ENCODE data around the gene ZNF365.

Gene ZNF365

GRCh38 chr10:62437696-62438095, 63.5 kb downstream of the ZNF365 start:
- no peaks in the 10 kb centered on the region for H3K27me3 ChIP-seq (ENCODE audit: control insufficient read depth, insufficient read depth, low read length)
- H3K36me3 ChIP-seq (ENCODE audit: control insufficient read depth, insufficient read depth, low read length) = no peaks in the 10 kb centered on the region
- no peak overlapping the region for H3K4me3 ChIP-seq (ENCODE audit: low read length)
- H3K9ac ChIP-seq (ENCODE audit: low read length) = no peak overlapping the region
- H3K27ac ChIP-seq (ENCODE audit: low read depth, low read length) = no peak overlapping the region
- peaks cover 10% of the 10 kb centered on the region for H3K4me1 ChIP-seq (ENCODE audit: control insufficient read depth, insufficient read depth, low read length)

DNA sequence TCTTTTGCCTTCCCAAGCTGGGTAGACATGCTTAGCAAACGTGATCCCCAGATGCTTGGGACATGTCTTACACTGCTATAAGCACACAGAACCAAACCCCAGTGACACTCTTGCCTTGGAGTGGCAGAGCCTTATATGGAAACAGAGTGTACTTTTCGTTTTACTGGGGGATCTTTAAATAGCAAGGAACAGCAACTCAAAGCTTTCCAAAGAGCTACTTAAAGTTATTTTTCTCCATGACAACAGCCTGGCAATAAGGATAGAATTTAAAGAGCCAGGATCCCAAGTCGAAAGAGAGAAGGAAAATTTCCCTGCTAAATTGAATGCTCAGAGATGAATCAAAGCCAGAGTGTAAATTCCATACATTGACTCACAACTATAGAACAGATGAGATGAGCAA, 67.8 kb downstream of the ZNF365 start:
- Histone ChIP-seq H3K4me1 (ENCODE audit: control insufficient read depth, insufficient read depth, low read length) (peaks cover 10% of the 10 kb centered on the region), H3K4me3 (ENCODE audit: low read length) (no peak overlapping the region), H3K27me3 (ENCODE audit: control insufficient read depth, insufficient read depth, low read length) (no peaks in the 10 kb centered on the region), H3K9ac (ENCODE audit: low read length) (no peak overlapping the region), H3K27ac (ENCODE audit: low read depth, low read length) (peak overlapping the region; percentile 51), H3K36me3 (ENCODE audit: control insufficient read depth, insufficient read depth, low read length) (no peaks in the 10 kb centered on the region)

DNA sequence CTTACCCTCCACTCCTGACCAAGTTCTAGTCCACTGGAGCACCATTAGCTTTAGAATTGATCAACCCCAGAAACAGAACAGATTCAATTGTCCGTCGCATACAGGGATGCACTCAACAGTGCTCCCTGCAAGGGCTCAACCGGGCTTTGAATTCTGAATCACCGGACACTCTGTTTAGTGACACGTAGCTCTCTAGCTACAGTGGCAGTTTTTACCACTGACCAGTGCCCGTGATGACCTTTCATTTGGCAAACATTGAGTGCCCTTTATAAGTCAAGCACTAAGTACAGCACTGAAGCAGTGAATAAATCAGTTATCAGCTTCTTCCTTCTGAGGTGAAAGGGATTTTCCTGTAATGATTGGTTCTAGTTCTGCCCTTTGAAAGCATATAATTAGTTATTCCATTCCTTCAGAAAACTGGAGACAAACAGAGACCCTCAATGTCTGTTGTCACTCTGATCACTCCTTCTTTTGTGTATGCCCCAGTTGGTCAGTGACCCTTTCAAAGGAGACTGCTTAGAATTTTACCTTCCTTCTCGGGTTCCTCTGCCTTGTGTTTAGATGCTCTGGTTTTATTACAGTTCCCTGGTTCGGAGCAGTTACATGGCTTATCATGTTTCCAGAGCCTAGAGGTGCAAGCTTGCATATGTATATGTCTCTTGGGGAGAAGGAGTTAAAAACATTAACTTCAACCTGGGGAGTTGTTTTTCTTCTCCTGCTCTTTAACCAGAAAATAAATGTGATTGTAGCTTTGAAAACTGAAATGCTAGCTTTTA, 68.9 kb downstream of the ZNF365 start:
- Histone ChIP-seq H3K36me3 (ENCODE audit: control insufficient read depth, insufficient read depth, low read length) (no peaks in the 10 kb centered on the region), H3K27ac (ENCODE audit: low read depth, low read length) (no peak overlapping the region), H3K4me3 (ENCODE audit: low read length) (no peak overlapping the region), H3K4me1 (ENCODE audit: control insufficient read depth, insufficient read depth, low read length) (peaks cover 10% of the 10 kb centered on the region), H3K9ac (ENCODE audit: low read length) (no peak overlapping the region), H3K27me3 (ENCODE audit: control insufficient read depth, insufficient read depth, low read length) (no peaks in the 10 kb centered on the region)

GRCh38 chr10:62443866-62444265, 69.7 kb downstream of the ZNF365 start:
- no peak overlapping the region for H3K9ac ChIP-seq (ENCODE audit: low read length)
- peaks cover 10% of the 10 kb centered on the region for H3K4me1 ChIP-seq (ENCODE audit: control insufficient read depth, insufficient read depth, low read length)
- H3K27ac ChIP-seq (ENCODE audit: low read depth, low read length) = no peak overlapping the region
- no peak overlapping the region for H3K4me3 ChIP-seq (ENCODE audit: low read length)
- H3K27me3 ChIP-seq (ENCODE audit: control insufficient read depth, insufficient read depth, low read length) = no peaks in the 10 kb centered on the region
- H3K36me3 ChIP-seq (ENCODE audit: control insufficient read depth, insufficient read depth, low read length) = no peaks in the 10 kb centered on the region

- no peaks in the 10 kb centered on the region for H3K27me3 ChIP-seq (ENCODE audit: control insufficient read depth, insufficient read depth, low read length)
- H3K4me3 ChIP-seq (ENCODE audit: low read length) = no peak overlapping the region
- no peak overlapping the region for H3K27ac ChIP-seq (ENCODE audit: low read depth, low read length)
- H3K36me3 ChIP-seq (ENCODE audit: control insufficient read depth, insufficient read depth, low read length) = no peaks in the 10 kb centered on the region
- H3K9ac ChIP-seq (ENCODE audit: low read length) = no peak overlapping the region
- H3K4me1 ChIP-seq (ENCODE audit: control insufficient read depth, insufficient read depth, low read length) = peaks cover 9% of the 10 kb centered on the region
These were observed 72.5 kb downstream of the ZNF365 start for GRCh38 chr10:62446627-62447026.

GRCh38 chr10:62450912-62451610, 76.9 kb downstream of the ZNF365 start:
- no peak overlapping the region for H3K27ac ChIP-seq (ENCODE audit: low read depth, low read length)
- H3K4me1 ChIP-seq (ENCODE audit: control insufficient read depth, insufficient read depth, low read length) = no peaks in the 10 kb centered on the region
- no peaks in the 10 kb centered on the region for H3K36me3 ChIP-seq (ENCODE audit: control insufficient read depth, insufficient read depth, low read length)
- no peak overlapping the region for H3K4me3 ChIP-seq (ENCODE audit: low read length)
- no peaks in the 10 kb centered on the region for H3K27me3 ChIP-seq (ENCODE audit: control insufficient read depth, insufficient read depth, low read length)
- no peak overlapping the region for H3K9ac ChIP-seq (ENCODE audit: low read length)

- Histone ChIP-seq H3K4me3 (ENCODE audit: low read length) (no peak overlapping the region), H3K27ac (ENCODE audit: low read depth, low read length) (no peak overlapping the region), H3K9ac (ENCODE audit: low read length) (no peak overlapping the region), H3K4me1 (ENCODE audit: control insufficient read depth, insufficient read depth, low read length) (no peaks in the 10 kb centered on the region), H3K36me3 (ENCODE audit: control insufficient read depth, insufficient read depth, low read length) (no peaks in the 10 kb centered on the region), H3K27me3 (ENCODE audit: control insufficient read depth, insufficient read depth, low read length) (no peaks in the 10 kb centered on the region)
These were observed 77.4 kb downstream of the ZNF365 start for GRCh38 chr10:62451611-62451975.

Data from rectal smooth muscle tissue (tissue), 1 donor.